Fibroblast of the conjunctiva (primary cell): Measurements from ENCODE around the gene GNB5.
A peak's percentile ranks its signal among the peaks of the same experiment; 100 is the strongest.
"Not testable (repeated sequence)": the region's sequence is repeated elsewhere in the genome, so short reads cannot be mapped to it uniquely, and the experiment has no call there.

Experiments used
- DNase-seq: peaks from one replicate; pipeline ENCODE4 v3.0.0-alpha.2; 2010; ENCODE audit warnings: low read depth

GNB5 gene

GRCh38 chr15:52165494-52166131, 25.6 kb downstream of the GNB5 start:
- DNase-seq = not testable (repeated sequence)

- DNase-seq = peak; percentile 50
Observed at GRCh38 chr15:52164631-52165265, 26.4 kb downstream of the GNB5 start.

GRCh38 chr15:52163321-52164190, 27.6 kb downstream of the GNB5 start:
- no peak for DNase-seq

GRCh38 chr15:52162876-52163275, 28.3 kb downstream of the GNB5 start:
- DNase-seq = no peak

GRCh38 chr15:52162260-52162659, 28.9 kb downstream of the GNB5 start:
- no peak for DNase-seq

- DNase-seq = no peak
Observed at GRCh38 chr15:52161406-52161966, 29.7 kb downstream of the GNB5 start.

GRCh38 chr15:52159645-52160044, 31.5 kb downstream of the GNB5 start:
- no peak for DNase-seq

- no peak for DNase-seq
Observed at GRCh38 chr15:52158084-52158765, 33.0 kb downstream of the GNB5 start.

- no peak for DNase-seq
Observed at GRCh38 chr15:52155878-52156277, 35.3 kb downstream of the GNB5 start.

- no peak for DNase-seq
Observed at GRCh38 chr15:52154896-52155865, 36.0 kb downstream of the GNB5 start.

- no peak for DNase-seq
Observed at GRCh38 chr15:52153900-52154895, 37.0 kb downstream of the GNB5 start.

GRCh38 chr15:52151353-52151752, 39.8 kb downstream of the GNB5 start:
- no peak for DNase-seq

- DNase-seq = no peak
Observed at GRCh38 chr15:52150871-52151270, 40.3 kb downstream of the GNB5 start.

GRCh38 chr15:52150043-52150825, 41.0 kb downstream of the GNB5 start:
- DNase-seq = no peak

- no peak for DNase-seq
Observed at GRCh38 chr15:52148403-52148802, 42.8 kb downstream of the GNB5 start.

- DNase-seq = no peak
Observed at GRCh38 chr15:52146776-52147175, 44.4 kb downstream of the GNB5 start.

- no peak for DNase-seq
Observed at GRCh38 chr15:52146261-52146660, 44.9 kb downstream of the GNB5 start.

- DNase-seq = no peak
Observed at GRCh38 chr15:52144656-52145178, 46.5 kb downstream of the GNB5 start.

GRCh38 chr15:52143873-52144272, 47.3 kb downstream of the GNB5 start:
- peak; percentile 57 for DNase-seq
